ENCODE measurements around the gene GCM1.

GCM1 gene, protein sequence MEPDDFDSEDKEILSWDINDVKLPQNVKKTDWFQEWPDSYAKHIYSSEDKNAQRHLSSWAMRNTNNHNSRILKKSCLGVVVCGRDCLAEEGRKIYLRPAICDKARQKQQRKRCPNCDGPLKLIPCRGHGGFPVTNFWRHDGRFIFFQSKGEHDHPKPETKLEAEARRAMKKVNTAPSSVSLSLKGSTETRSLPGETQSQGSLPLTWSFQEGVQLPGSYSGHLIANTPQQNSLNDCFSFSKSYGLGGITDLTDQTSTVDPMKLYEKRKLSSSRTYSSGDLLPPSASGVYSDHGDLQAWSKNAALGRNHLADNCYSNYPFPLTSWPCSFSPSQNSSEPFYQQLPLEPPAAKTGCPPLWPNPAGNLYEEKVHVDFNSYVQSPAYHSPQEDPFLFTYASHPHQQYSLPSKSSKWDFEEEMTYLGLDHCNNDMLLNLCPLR

GRCh38 chr6:53148684-53149083, at the start of gene GCM1:
GCM1 (minus strand) TSS chr6:53148841; CDS start chr6:53145632, 3,209 bp downstream.
- TF ChIP-seq, protein P1, sequence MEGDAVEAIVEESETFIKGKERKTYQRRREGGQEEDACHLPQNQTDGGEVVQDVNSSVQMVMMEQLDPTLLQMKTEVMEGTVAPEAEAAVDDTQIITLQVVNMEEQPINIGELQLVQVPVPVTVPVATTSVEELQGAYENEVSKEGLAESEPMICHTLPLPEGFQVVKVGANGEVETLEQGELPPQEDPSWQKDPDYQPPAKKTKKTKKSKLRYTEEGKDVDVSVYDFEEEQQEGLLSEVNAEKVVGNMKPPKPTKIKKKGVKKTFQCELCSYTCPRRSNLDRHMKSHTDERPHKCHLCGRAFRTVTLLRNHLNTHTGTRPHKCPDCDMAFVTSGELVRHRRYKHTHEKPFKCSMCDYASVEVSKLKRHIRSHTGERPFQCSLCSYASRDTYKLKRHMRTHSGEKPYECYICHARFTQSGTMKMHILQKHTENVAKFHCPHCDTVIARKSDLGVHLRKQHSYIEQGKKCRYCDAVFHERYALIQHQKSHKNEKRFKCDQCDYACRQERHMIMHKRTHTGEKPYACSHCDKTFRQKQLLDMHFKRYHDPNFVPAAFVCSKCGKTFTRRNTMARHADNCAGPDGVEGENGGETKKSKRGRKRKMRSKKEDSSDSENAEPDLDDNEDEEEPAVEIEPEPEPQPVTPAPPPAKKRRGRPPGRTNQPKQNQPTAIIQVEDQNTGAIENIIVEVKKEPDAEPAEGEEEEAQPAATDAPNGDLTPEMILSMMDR (conservative IDR thresholded peaks at IDR 0.05; ENCODE audit: low read length), result no peak
- TF ChIP-seq EZH2phosphoT487 (IDR thresholded peaks at IDR 0.05; ENCODE audit: borderline replicate concordance), result no peak
- Histone ChIP-seq H3K36me3 (ENCODE audit: insufficient read depth, low read length) (no peaks in the 10 kb centered on the region), H3K4me3 (ENCODE audit: low read length, poor library complexity, severe bottlenecking) (no peak within 1 kb of the TSS), H3K4me1 (ENCODE audit: insufficient read depth, low read length, poor library complexity, severe bottlenecking) (no peaks in the 10 kb centered on the region), H3F3A (ENCODE audit: low read depth) (no peaks in the 10 kb centered on the region), H2AFZ (ENCODE audit: low read length) (no peak within 1 kb of the TSS), H3K4me2 (ENCODE audit: low read depth, low read length, poor library complexity, severe bottlenecking) (no peak within 1 kb of the TSS), H3K27me3 (ENCODE audit: insufficient read depth, low read length, poor library complexity, severe bottlenecking) (no peaks in the 10 kb centered on the region), H3K9me3 (ENCODE audit: insufficient read depth, low read depth, low read length) (no peaks in the 10 kb centered on the region), H3K9me2 (replicated peaks; ENCODE audit: low read depth, low read length) (no peaks in the 10 kb centered on the region), H4K20me1 (ENCODE audit: insufficient read depth, low read length, poor library complexity, severe bottlenecking) (no peaks in the 10 kb centered on the region), H3K9ac (ENCODE audit: low read depth, low read length, poor library complexity, severe bottlenecking) (no peak within 1 kb of the TSS), H3K79me2 (ENCODE audit: insufficient read depth, low read length) (no peaks in the 10 kb centered on the region)

DNA sequence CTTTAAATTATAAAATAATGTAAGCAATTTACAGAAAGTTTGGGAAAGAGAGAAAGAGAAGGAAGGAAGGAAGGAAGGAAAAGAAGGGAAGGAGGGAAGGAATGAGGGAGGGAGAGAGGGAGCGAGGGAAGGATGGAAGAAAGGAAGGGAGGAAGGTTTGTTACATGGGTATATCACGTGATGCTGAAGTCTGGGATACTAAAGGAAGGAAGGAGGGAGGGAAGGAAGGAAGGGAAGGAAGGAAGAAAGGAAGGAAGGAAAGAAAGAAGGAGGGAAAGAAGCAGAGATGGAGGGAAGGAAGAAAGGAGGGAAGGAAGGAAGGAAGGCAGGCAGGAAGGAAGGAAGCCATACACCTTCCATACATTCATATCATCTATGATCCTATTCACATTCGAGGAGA, 48.9 kb upstream of the GCM1 start:
- no peaks in the 10 kb centered on the region for H3K9me2 ChIP-seq (replicated peaks; ENCODE audit: low read depth, low read length)
- no peaks in the 10 kb centered on the region for H3F3A ChIP-seq (ENCODE audit: low read depth)
- no peak overlapping the region for H3K4me3 ChIP-seq (ENCODE audit: low read length, poor library complexity, severe bottlenecking)
- H3K9me3 ChIP-seq (ENCODE audit: insufficient read depth, low read depth, low read length), result no peaks in the 10 kb centered on the region
- H3K4me2 ChIP-seq (ENCODE audit: low read depth, low read length, poor library complexity, severe bottlenecking), result no peak overlapping the region
- no peaks in the 10 kb centered on the region for H4K20me1 ChIP-seq (ENCODE audit: insufficient read depth, low read length, poor library complexity, severe bottlenecking)
- H3K27me3 ChIP-seq (ENCODE audit: insufficient read depth, low read length, poor library complexity, severe bottlenecking), result no peaks in the 10 kb centered on the region
- H3K4me1 ChIP-seq (ENCODE audit: insufficient read depth, low read length, poor library complexity, severe bottlenecking), result no peaks in the 10 kb centered on the region
- no peak for TF ChIP-seq EZH2phosphoT487 (IDR thresholded peaks at IDR 0.05; ENCODE audit: borderline replicate concordance)
- TF ChIP-seq, protein P1 (conservative IDR thresholded peaks at IDR 0.05; ENCODE audit: low read length), result no peak
- H3K36me3 ChIP-seq (ENCODE audit: insufficient read depth, low read length), result no peaks in the 10 kb centered on the region
- H2AFZ ChIP-seq (ENCODE audit: low read length), result no peak overlapping the region
- no peak overlapping the region for H3K9ac ChIP-seq (ENCODE audit: low read depth, low read length, poor library complexity, severe bottlenecking)
- H3K79me2 ChIP-seq (ENCODE audit: insufficient read depth, low read length), result no peaks in the 10 kb centered on the region

DNA sequence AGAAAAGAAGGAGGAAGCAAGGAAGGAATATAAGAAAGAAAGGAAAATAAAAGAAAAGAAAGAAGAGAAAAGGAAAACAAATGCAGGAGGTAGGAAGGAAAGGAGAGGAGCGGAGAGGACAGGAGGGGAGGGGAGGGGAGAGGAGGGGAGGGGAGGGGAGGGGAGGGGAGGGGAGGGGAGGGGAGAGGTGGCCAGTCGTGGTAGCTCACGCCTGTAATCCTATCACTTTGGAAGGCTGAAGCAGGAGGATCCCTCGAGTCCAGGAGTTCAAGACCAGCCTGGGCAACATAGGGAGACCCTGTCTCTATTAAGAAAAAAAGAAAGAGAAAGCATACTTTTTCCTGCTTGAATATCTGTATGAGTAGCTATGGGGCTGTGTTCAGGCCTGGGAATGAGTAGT, 46.4 kb upstream of the GCM1 start:
- no peak overlapping the region for H3K4me3 ChIP-seq (ENCODE audit: low read length, poor library complexity, severe bottlenecking)
- no peaks in the 10 kb centered on the region for H3F3A ChIP-seq (ENCODE audit: low read depth)
- H2AFZ ChIP-seq (ENCODE audit: low read length), result no peak overlapping the region
- no peaks in the 10 kb centered on the region for H3K4me1 ChIP-seq (ENCODE audit: insufficient read depth, low read length, poor library complexity, severe bottlenecking)
- H3K27me3 ChIP-seq (ENCODE audit: insufficient read depth, low read length, poor library complexity, severe bottlenecking), result no peaks in the 10 kb centered on the region
- H3K9ac ChIP-seq (ENCODE audit: low read depth, low read length, poor library complexity, severe bottlenecking), result no peak overlapping the region
- no peak overlapping the region for H3K4me2 ChIP-seq (ENCODE audit: low read depth, low read length, poor library complexity, severe bottlenecking)
- H3K36me3 ChIP-seq (ENCODE audit: insufficient read depth, low read length), result no peaks in the 10 kb centered on the region
- TF ChIP-seq, protein P1 (conservative IDR thresholded peaks at IDR 0.05; ENCODE audit: low read length), result no peak
- no peak for TF ChIP-seq EZH2phosphoT487 (IDR thresholded peaks at IDR 0.05; ENCODE audit: borderline replicate concordance)
- no peaks in the 10 kb centered on the region for H4K20me1 ChIP-seq (ENCODE audit: insufficient read depth, low read length, poor library complexity, severe bottlenecking)
- H3K9me2 ChIP-seq (replicated peaks; ENCODE audit: low read depth, low read length), result no peaks in the 10 kb centered on the region
- no peaks in the 10 kb centered on the region for H3K79me2 ChIP-seq (ENCODE audit: insufficient read depth, low read length)
- H3K9me3 ChIP-seq (ENCODE audit: insufficient read depth, low read depth, low read length), result no peaks in the 10 kb centered on the region

All from Loucy (cell line).